Common myeloid progenitor, CD34-positive (primary cell): ENCODE measurements around the gene RPTOR.
"Not testable (repeated sequence)": the region's sequence is repeated elsewhere in the genome, so short reads cannot be mapped to it uniquely, and the experiment has no call there.

ENCODE experiments used
- CTCF ChIA-PET: fragments of 350-600 bp; sonication (Branson Sonifier 250); formaldehyde crosslinking; loops from one replicate; lab custom pipeline; 2021; ENCODE audit warnings: antibody characterized with exemption; lab: Charles Lee
- POLR2A ChIA-PET: fragments of 350-600 bp; sonication (Branson Sonifier 250); formaldehyde crosslinking; loops from one replicate; lab custom pipeline; 2021; ENCODE audit warnings: antibody characterized with exemption; lab: Charles Lee
- DNase-seq, 3 donors: peaks; one replicate each; pipeline versions ENCODE4 v3.0.0 to v3.0.0-alpha.2; 2013
- H3K27ac ChIP-seq, 2 experiments: 1 replicate in 1 of 2; 2 replicates in 1 of 2; pipeline ENCODE4 v1.7.0; 2013; ENCODE audit warnings: inconsistent platforms in 2 of 2, low read length in 2 of 2, mild to moderate bottlenecking in 2 of 2, low read depth in 1 of 2, moderate library complexity in 1 of 2; ENCODE audit not compliant: severe bottlenecking in 2 of 2, insufficient read depth in 1 of 2, poor library complexity in 1 of 2
- H3K27me3 ChIP-seq, 5 experiments: replicated peaks in 2 of 5; 1 replicate in 3 of 5; 2 replicates in 2 of 5; pipeline versions ENCODE4 v1.6.1 to v1.7.0; 2013; ENCODE audit warnings: low read length in 4 of 5, mild to moderate bottlenecking in 2 of 5, moderate library complexity in 2 of 5, inconsistent platforms in 1 of 5; ENCODE audit not compliant: insufficient read depth in 5 of 5, control insufficient read depth in 4 of 5
- H3K36me3 ChIP-seq, 4 experiments: 1 replicate in 2 of 4; 2 replicates in 2 of 4; pipeline versions ENCODE4 v1.6.1 to v1.7.0; 2013; ENCODE audit warnings: low read length in 3 of 4, control low read depth in 1 of 4, mild to moderate bottlenecking in 1 of 4; ENCODE audit not compliant: control insufficient read depth in 4 of 4, insufficient read depth in 4 of 4
- H3K4me1 ChIP-seq, 4 experiments: 1 replicate in 3 of 4; 2 replicates in 1 of 4; pipeline versions ENCODE4 v1.6.1 to v1.7.1; 2013; ENCODE audit warnings: low read length in 3 of 4, mild to moderate bottlenecking in 3 of 4, control low read depth in 1 of 4, inconsistent platforms in 1 of 4, moderate library complexity in 1 of 4; ENCODE audit not compliant: control insufficient read depth in 4 of 4, insufficient read depth in 4 of 4; ENCODE audit errors: control extremely low read depth in 1 of 4
- H3K4me3 ChIP-seq, 7 experiments: 1 replicate in 4 of 7; 2 replicates in 3 of 7; pipeline versions ENCODE4 v1.5.1 to v1.7.0; 2013; ENCODE audit warnings: mild to moderate bottlenecking in 7 of 7, low read length in 6 of 7, moderate library complexity in 6 of 7, inconsistent platforms in 2 of 7, low read depth in 2 of 7, control low read depth in 1 of 7; ENCODE audit not compliant: insufficient read depth in 4 of 7, control insufficient read depth in 1 of 7; ENCODE audit errors: extremely low read depth in 1 of 7
- H3K9me3 ChIP-seq, 5 experiments: 1 replicate in 4 of 5; 2 replicates in 1 of 5; pipeline versions ENCODE4 v1.6.1 to v1.7.1; 2013; ENCODE audit warnings: low read length in 4 of 5, mild to moderate bottlenecking in 2 of 5, inconsistent platforms in 1 of 5, low read depth in 1 of 5, moderate library complexity in 1 of 5; ENCODE audit not compliant: control insufficient read depth in 4 of 5, insufficient read depth in 2 of 5; ENCODE audit errors: control extremely low read depth in 1 of 5
- WGBS: methylation state at CpG from one replicate; pipeline ENCODE4 v1.1.5; 2013; ENCODE audit not compliant: insufficient coverage; 5-methylcytosine and 5-hydroxymethylcytosine counted together

Gene RPTOR

GRCh38 chr17:80507177-80507576, 37.5 kb upstream of the RPTOR start:
- H3K27me3 ChIP-seq = peaks cover 0 to 49% (median 18%) of the 10 kb centered on the region in 5 experiments
- H3K4me3 ChIP-seq, H3K4me1 ChIP-seq, H3K9me3 ChIP-seq, H3K27ac ChIP-seq, POLR2A ChIA-PET, DNase-seq, H3K36me3 ChIP-seq: not testable (repeated sequence)
- CTCF ChIA-PET = interaction anchor here (1.3 kb wide), 1 partner anchor 13 kb away, joined by 3 read pairs; no protein-coding TSS in a partner anchor
- 40% methylated on average over 4 of the region's 4 CpGs for WGBS

GRCh38 chr17:80507965-80508364, 36.7 kb upstream of the RPTOR start:
- no peak overlapping the region for H3K4me3 ChIP-seq
- H3K27ac ChIP-seq = no peak overlapping the region
- no peaks in the 10 kb centered on the region for H3K4me1 ChIP-seq
- ChIA-PET CTCF (interaction anchor here (0.9 to 1.3 kb wide), 2 partner anchors 12 to 22 kb away, joined by 3 read pairs; no protein-coding TSS in a partner anchor), POLR2A (interaction anchor here (0.7 kb wide), 1 partner anchor 458 kb away, joined by 3 read pairs; no protein-coding TSS in a partner anchor)
- H3K36me3 ChIP-seq = no peaks in the 10 kb centered on the region
- no peaks in the 10 kb centered on the region for H3K9me3 ChIP-seq
- no peak for DNase-seq
- 100% methylated on average over 1 of the region's 3 CpGs for WGBS
- peaks cover 0 to 49% (median 19%) of the 10 kb centered on the region in 5 experiments for H3K27me3 ChIP-seq

DNA sequence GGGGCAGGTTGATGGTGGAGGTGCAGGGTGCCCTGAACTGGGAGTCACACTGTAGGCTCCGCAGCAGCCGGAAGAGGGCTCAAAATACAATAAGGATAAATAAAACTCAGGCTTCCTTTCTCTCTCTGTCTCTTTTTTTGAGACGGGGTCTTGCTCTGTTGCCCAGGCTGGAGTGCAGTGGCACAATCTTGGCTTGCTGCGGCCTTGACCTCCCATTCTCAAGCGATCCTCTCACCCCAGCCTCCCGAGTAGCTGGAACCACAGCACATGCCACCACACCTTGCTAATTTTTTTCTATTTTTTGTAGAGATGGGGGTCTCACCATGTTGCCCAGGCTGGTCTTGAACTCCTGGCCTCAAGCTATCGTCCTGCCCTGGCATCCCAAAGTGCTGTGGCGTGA, 35.3 kb upstream of the RPTOR start:
- CTCF ChIA-PET = interaction anchor here (0.9 to 1.0 kb wide), 2 partner anchors 18 to 82 kb away, joined by 3 read pairs; no protein-coding TSS in a partner anchor
- Histone ChIP-seq H3K4me3 (no peak overlapping the region), H3K36me3 (no peaks in the 10 kb centered on the region), H3K4me1 (no peaks in the 10 kb centered on the region), H3K9me3 (no peaks in the 10 kb centered on the region), H3K27ac (no peak overlapping the region), H3K27me3 (peaks cover 0 to 53% (median 18%) of the 10 kb centered on the region in 5 experiments)
- POLR2A ChIA-PET = no interaction called here
- DNase-seq = no peak
- 87% methylated on average over 6 of the region's 8 CpGs for WGBS

- Histone ChIP-seq H3K9me3 (no peaks in the 10 kb centered on the region), H3K27ac (no peak overlapping the region), H3K36me3 (no peaks in the 10 kb centered on the region), H3K27me3 (peaks cover 0 to 46% (median 14%) of the 10 kb centered on the region in 5 experiments), H3K4me1 (no peaks in the 10 kb centered on the region), H3K4me3 (no peak overlapping the region)
- WGBS = 86% methylated on average over 13 of the region's 14 CpGs
- ChIA-PET CTCF (no interaction called here), POLR2A (interaction anchor here (0.6 kb wide), 1 partner anchor 587 kb away, joined by 3 read pairs; no protein-coding TSS in a partner anchor)
- no peak for DNase-seq
Observed at GRCh38 chr17:80510132-80510531, 34.5 kb upstream of the RPTOR start.

DNA sequence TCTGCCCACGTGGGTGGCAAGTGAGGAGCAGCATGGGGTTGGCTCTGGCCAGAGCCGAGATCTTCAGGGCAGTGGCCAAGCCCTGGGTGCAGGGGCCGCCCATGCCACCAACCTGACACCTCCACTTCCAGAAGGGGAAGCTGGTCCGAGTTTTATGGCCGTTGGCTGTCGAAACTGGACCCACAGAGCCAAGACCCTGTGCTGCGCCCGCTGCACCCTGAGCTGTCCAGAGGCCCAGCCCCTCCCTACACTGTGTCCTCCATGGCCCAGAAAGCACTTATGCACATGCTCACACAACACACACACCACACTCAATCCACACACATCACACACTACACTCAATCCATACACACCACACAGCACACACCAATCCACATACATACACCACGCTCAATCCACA, 33.9 kb upstream of the RPTOR start:
- peaks cover 0 to 42% (median 14%) of the 10 kb centered on the region in 5 experiments for H3K27me3 ChIP-seq
- 78% methylated on average over 8 of the region's 9 CpGs for WGBS
- no peak overlapping the region for H3K4me3 ChIP-seq
- H3K9me3 ChIP-seq = no peaks in the 10 kb centered on the region
- ChIA-PET POLR2A (no interaction called here), CTCF (no interaction called here)
- H3K36me3 ChIP-seq = no peaks in the 10 kb centered on the region
- no peak overlapping the region for H3K27ac ChIP-seq
- H3K4me1 ChIP-seq = no peaks in the 10 kb centered on the region
- no peak for DNase-seq

DNA sequence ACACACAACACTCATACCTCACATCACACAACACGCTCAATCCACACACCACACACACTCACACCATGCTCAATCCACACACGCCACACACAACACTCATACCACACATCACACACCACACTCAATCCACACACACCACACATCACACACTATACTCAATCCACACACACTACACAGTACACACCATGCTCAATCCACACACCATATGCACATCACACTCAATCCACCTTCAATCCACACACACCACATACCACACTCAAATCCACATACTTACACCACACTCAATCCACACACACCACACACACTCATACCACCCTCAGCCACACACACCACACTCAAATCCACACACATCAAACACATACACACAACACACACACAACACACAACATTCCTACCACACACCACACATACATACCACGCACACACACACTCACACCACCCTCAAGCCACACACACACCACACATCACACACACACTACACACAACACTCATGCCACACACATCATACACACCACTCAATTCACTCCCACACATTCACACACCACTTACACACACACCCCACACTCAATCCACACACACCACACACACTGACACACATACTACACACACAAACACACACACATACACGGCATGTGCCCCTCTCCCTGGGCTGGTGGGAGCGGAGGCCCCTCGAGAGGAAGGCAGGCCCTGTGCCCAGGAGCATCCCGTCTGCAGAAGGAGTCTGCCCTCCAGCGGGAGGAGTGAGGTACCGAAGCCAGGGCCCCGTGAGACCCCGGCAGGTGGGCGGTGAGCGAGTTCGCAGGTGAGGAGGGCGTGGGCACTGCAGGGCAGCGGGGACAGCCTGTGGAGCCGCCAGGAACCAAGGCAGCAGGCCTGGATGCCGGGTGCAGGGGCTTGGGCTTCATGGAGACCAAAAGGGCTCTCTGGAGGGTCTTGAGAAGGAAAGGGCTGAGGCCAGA, 33.1 kb upstream of the RPTOR start:
- ChIA-PET POLR2A (interaction anchor here (0.6 kb wide), 1 partner anchor 477 kb away, joined by 3 read pairs; no protein-coding TSS in a partner anchor), CTCF (no interaction called here)
- Histone ChIP-seq H3K4me1 (no peaks in the 10 kb centered on the region), H3K4me3 (no peak overlapping the region), H3K9me3 (no peaks in the 10 kb centered on the region), H3K27me3 (peaks cover 0 to 40% (median 12%) of the 10 kb centered on the region in 5 experiments), H3K36me3 (no peaks in the 10 kb centered on the region), H3K27ac (no peak overlapping the region)
- no peak for DNase-seq
- WGBS = 63% methylated on average over 14 of the region's 18 CpGs

- Histone ChIP-seq H3K36me3 (no peaks in the 10 kb centered on the region), H3K27me3 (peaks cover 0 to 44% (median 14%) of the 10 kb centered on the region in 5 experiments), H3K27ac (no peak overlapping the region), H3K9me3 (no peaks in the 10 kb centered on the region), H3K4me1 (no peaks in the 10 kb centered on the region), H3K4me3 (no peak overlapping the region)
- no peak for DNase-seq
- ChIA-PET POLR2A (interaction anchor here (0.6 kb wide), 1 partner anchor 476 kb away, joined by 3 read pairs; no protein-coding TSS in a partner anchor), CTCF (no interaction called here)
- 90% methylated on average over 10 of the region's 15 CpGs for WGBS
Observed at GRCh38 chr17:80512233-80512632, 32.4 kb upstream of the RPTOR start.
